SU-DHL-6 (cell line): ENCODE data around the gene PHACTR3.

Experiments used
- H2AFZ ChIP-seq: fragments of 200-600 bp; sonication (generic); 2 replicates; pipeline ENCODE4 v1.6.1; 2014; ENCODE audit warnings: low read depth, mild to moderate bottlenecking, moderate library complexity, mixed read lengths, antibody characterized with exemption, low read length; ENCODE audit not compliant: severe bottlenecking
- H3F3A ChIP-seq: fragments of 200-600 bp; shearing (Covaris generic); 2 replicates; pipeline ENCODE4 v1.6.0; 2016; ENCODE audit warnings: antibody characterized with exemption, mild to moderate bottlenecking; ENCODE audit not compliant: insufficient read depth
- H3K27ac ChIP-seq: fragments of 200-600 bp; sonication (generic); 2 replicates; pipeline ENCODE4 v1.5.1; 2016; ENCODE audit warnings: low read depth, mild to moderate bottlenecking, low read length, moderate library complexity, mixed read lengths
- H3K27me3 ChIP-seq: fragments of 200-600 bp; sonication (generic), shearing (Covaris generic); 2 replicates; pipeline ENCODE4 v1.6.0; 2014; ENCODE audit warnings: mild to moderate bottlenecking, low read length
- H3K36me3 ChIP-seq: fragments of 200-600 bp; sonication (generic); 2 replicates; pipeline ENCODE4 v1.6.1; 2014; ENCODE audit warnings: mild to moderate bottlenecking, low read length, mixed read lengths
- H3K4me2 ChIP-seq: fragments of 300-600, 200-600 bp; shearing (Covaris generic), sonication (generic); 2 replicates; pipeline ENCODE4 v1.6.0; 2014; ENCODE audit warnings: low read length, low read depth, mild to moderate bottlenecking; ENCODE audit not compliant: poor library complexity, severe bottlenecking
- H3K4me3 ChIP-seq: fragments of 200-600 bp; sonication (generic); 2 replicates; pipeline ENCODE4 v1.5.1; 2014; ENCODE audit warnings: antibody characterized with exemption, low read length, mild to moderate bottlenecking, mixed read lengths; ENCODE audit not compliant: insufficient read depth, poor library complexity, severe bottlenecking
- H3K79me2 ChIP-seq: fragments of 200-600 bp; sonication (generic); 2 replicates; pipeline ENCODE4 v1.6.1; 2014; ENCODE audit warnings: mild to moderate bottlenecking, low read length, moderate library complexity; ENCODE audit not compliant: insufficient read depth
- H3K9ac ChIP-seq: fragments of 200-600 bp; sonication (generic); 2 replicates; pipeline ENCODE4 v1.7.0; 2014; ENCODE audit warnings: mild to moderate bottlenecking, low read length
- H3K9me2 ChIP-seq: fragments of 200-600 bp; sonication (generic); replicated peaks from 2 replicates; pipeline ENCODE4 v1.6.1; 2014; ENCODE audit warnings: low read length; ENCODE audit not compliant: insufficient read depth
- H3K9me3 ChIP-seq: fragments of 200-600 bp; sonication (generic); 2 replicates; pipeline ENCODE4 v1.6.1; 2014; ENCODE audit warnings: low read length, mixed read lengths; ENCODE audit not compliant: insufficient read depth
- H4K20me1 ChIP-seq: fragments of 200-600 bp; sonication (generic); 2 replicates; pipeline ENCODE4 v1.6.1; 2014; ENCODE audit warnings: low read depth, mild to moderate bottlenecking, antibody characterized with exemption, low read length, moderate library complexity, mixed read lengths
- CTCF ChIP-seq: fragments of 200-600 bp; sonication (generic); IDR thresholded peaks from one replicate; pipeline ENCODE4 v1.5.1; 2017; ENCODE audit warnings: antibody characterized with exemption, mild to moderate bottlenecking, low read length, moderate library complexity; ENCODE audit not compliant: insufficient read depth, poor library complexity, severe bottlenecking
- EZH2phosphoT487 ChIP-seq: fragments of 200-600 bp; sonication (generic), shearing (Covaris generic); conservative IDR thresholded peaks from 2 replicates; pipeline ENCODE4 v1.6.1; 2018; ENCODE audit warnings: mild to moderate bottlenecking, antibody characterized with exemption, low read length, moderate library complexity, mixed read lengths

The PHACTR3 gene

GRCh38 chr20:59742351-59743095 lies 138.2 kb downstream of the PHACTR3 start:
- Histone ChIP-seq H2AFZ (no peak overlapping the region), H3K9me3 (no peaks in the 10 kb centered on the region), H3K4me2 (no peak overlapping the region), H3F3A (no peaks in the 10 kb centered on the region), H4K20me1 (no peaks in the 10 kb centered on the region), H3K4me3 (no peak overlapping the region), H3K27me3 (no peaks in the 10 kb centered on the region), H3K79me2 (no peaks in the 10 kb centered on the region), H3K9me2 (no peaks in the 10 kb centered on the region), H3K36me3 (no peaks in the 10 kb centered on the region), H3K9ac (no peak overlapping the region), H3K27ac (no peak overlapping the region)
- TF ChIP-seq CTCF: no peak
- TF ChIP-seq EZH2phosphoT487: no peak

DNA sequence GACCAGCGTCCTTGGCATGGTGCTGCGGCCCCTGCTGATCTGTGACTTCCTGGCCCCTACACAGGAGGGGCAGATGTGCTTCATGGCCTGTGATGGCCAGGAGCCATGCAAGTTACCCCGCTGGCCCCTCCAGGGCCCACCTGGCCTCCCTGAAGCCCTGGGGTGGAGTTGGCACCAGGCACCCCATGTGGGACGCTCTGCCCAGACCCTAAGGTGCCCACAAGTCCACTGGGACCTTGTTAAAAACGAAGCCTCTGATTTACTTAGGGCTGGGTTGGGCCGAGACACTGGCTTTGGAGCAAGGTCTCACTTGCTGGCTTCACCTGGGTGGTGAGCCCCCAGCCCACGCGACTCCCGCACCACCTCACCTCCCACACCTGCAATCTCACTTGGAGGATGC lies 139.0 kb downstream of the PHACTR3 start:
- Histone ChIP-seq H3K9me3 (no peaks in the 10 kb centered on the region), H3K9ac (no peak overlapping the region), H3K36me3 (no peaks in the 10 kb centered on the region), H4K20me1 (no peaks in the 10 kb centered on the region), H3K4me3 (no peak overlapping the region), H2AFZ (no peak overlapping the region), H3K9me2 (no peaks in the 10 kb centered on the region), H3F3A (no peaks in the 10 kb centered on the region), H3K4me2 (no peak overlapping the region), H3K79me2 (no peaks in the 10 kb centered on the region), H3K27ac (no peak overlapping the region), H3K27me3 (no peaks in the 10 kb centered on the region)
- TF ChIP-seq EZH2phosphoT487 (no peak), CTCF (no peak)

DNA sequence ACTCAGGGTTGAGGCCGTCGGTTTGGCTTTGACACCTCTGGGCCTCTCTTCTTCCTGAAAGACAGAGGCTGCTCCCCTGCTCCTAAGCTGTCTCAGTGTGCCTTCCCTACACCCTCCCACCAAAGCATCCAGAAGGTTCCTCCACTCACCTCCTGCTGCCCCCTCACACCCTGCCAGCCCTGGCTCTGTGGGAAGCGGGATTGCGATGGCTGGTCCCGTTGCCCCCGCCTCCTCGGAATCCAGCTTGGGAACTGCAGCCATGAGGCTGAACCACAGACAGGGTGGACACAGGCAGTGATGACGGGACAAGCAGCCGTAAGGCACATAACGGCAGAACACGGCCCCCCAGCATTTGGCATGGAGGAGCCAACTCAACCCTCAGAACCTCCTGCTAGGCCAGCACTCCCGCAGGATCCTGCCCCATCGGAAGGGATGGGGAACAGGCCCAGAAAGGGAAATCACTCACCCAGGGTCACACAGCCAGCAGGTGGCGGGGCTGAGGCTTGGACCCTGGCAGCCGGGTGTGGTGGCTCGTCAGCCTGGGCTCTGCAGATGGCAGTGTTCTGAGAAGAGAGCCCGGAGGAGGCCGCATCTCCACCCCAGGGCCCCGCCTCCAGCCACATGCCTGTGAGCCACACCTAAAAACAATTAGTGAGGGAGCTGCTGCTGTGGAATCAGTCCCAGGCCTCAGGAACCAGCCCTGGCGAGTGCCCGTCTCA lies 139.6 kb downstream of the PHACTR3 start:
- H3K27me3 ChIP-seq: no peaks in the 10 kb centered on the region
- H3K9ac ChIP-seq: no peak overlapping the region
- no peaks in the 10 kb centered on the region for H4K20me1 ChIP-seq
- no peak overlapping the region for H3K4me2 ChIP-seq
- TF ChIP-seq CTCF (peak; percentile 28), EZH2phosphoT487 (no peak)
- no peaks in the 10 kb centered on the region for H3K9me3 ChIP-seq
- H3F3A ChIP-seq: no peaks in the 10 kb centered on the region
- H3K4me3 ChIP-seq: no peak overlapping the region
- no peaks in the 10 kb centered on the region for H3K36me3 ChIP-seq
- no peak overlapping the region for H2AFZ ChIP-seq
- no peaks in the 10 kb centered on the region for H3K9me2 ChIP-seq
- no peaks in the 10 kb centered on the region for H3K79me2 ChIP-seq
- no peak overlapping the region for H3K27ac ChIP-seq
